HG02623 (cell line): Measurements from ENCODE around the gene GJD2.

Experiments used
- ATAC-seq: cut with Tn5 transposase; IDR thresholded peaks from one replicate; pipeline ENCODE4 v1.9.1; 2021; ENCODE audit warnings: moderate library complexity; ENCODE audit not compliant: unreplicated experiment

Gene GJD2

DNA sequence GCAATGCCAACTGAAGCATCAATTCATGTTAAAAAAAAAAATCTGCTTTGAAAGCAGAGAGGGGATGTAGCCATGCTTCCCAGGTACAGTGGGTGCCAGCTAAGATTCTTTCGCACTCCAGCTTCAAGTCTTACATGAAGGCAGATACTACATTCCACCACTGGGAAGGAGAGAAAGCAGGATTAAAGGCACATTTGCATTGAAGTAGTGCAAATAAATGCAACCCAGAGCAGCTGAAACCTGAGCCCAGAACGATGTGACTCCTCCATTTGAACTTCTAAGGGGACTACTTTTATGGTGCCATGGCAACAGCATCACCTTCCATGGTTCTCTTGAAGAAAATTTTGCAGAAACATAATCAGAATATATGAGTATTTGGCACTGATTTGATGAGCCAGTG lies 19.1 kb upstream of the GJD2 start:
- no peak for ATAC-seq

DNA sequence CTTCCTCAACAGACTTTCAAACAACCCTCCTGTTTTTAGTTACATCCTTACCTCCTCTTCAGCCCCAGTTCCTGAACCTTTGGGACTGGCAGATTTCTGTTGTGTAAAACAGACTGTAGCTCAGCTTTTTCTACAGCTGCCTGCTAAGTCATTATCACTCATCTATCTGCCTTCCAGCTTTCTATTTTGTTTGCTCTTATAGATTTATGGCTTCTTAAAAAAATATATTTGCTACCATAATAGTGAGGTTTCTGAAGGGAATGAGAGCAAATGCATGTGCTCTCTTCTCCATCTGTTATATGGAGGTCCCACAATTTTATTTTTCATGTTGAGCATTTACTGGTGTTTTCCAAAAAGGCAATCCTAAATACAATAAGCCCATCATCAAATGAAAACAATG lies 18.2 kb upstream of the GJD2 start:
- no peak for ATAC-seq

DNA sequence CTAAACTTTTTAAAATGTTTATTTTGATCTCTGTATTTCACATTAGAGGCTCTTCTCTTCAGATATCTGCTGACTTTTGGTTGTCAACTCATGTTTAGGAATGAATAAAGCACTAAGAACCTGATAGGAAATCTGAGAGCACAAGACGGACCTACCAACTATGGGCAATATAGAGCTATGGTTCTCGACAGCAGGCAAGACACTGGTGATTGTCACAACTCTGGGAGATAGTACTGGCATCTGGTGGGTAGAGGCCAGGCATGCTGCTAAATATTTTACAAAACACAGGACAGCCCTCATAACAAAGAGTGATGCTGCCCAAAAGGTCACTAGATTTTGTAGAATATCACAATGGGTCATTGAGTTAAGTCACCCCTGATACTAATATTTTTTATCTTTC lies 17.5 kb upstream of the GJD2 start:
- no peak for ATAC-seq

DNA sequence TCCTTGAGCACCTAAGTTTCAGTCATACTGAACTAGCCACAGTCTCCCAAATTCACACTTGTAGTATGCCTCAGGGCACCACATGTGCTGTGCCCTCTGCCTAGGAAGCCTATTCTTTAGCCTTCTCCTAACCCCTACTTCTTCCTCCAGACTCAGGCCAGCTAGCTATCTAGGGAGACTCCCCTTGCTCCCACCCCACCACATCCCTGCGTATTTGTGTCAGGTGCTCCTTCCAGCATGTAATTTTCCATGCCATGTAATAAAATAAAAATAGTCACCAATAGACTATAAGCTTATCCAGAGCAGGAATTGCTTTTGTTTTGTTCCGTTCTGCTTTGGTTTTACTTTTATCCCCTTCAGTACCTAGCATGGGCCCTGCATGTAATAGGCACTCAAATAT lies 14.9 kb upstream of the GJD2 start:
- no peak for ATAC-seq

DNA sequence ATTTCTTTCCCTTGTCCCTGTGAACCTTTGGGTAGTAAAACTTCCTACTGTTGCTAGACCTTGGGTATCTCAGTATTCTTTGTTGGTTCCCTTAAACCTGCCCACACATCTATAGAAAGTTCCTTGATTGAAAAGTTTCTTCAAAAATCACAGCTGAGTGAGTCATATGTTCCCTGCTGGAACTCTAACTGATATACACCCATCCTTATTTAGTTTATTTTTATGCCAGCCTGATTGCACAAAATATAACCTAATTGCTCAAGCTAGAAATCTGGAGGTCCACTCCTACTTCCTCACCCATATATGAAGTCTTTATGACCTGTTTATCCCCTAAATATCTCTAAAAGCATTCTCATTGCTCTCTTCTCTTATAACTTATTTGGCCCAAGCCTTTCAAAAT lies 13.7 kb upstream of the GJD2 start:
- ATAC-seq: no peak

DNA sequence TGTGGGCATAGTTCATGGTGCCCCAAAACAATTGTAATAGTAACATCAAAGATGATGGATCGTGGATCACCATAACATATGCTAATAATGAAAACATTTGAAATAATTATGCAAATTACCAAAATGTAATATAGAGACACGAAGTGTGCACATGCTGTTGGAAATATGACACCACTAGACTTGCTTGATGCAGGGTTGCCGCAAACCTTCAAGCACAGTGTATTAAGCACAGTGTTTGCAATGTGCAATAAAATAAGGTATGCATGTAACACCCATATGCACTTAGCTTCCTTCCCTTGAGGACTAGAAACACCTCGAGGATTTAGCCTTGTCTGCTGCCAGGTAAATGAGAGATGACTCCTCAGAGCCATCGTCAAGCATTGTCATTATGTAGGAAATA lies 10.9 kb upstream of the GJD2 start:
- no peak for ATAC-seq

DNA sequence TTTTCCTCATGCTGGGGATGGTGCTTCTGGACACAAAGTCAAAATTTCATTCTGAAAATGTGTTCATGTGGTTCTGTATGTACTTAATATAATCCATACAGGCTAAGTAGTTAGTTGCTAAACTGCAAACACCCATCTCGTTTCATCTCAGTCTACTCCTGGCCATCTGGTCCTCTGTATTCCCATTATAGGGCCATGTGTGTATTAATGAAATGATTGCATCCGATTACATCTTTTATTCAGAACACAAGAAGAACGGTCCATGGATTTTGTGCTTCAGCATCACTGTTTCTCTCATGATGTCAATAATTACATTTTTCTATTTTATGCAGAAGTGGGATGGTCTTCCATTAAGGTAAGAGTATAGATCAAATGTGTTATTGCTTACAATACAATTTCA lies 6.1 kb upstream of the GJD2 start:
- no peak for ATAC-seq

DNA sequence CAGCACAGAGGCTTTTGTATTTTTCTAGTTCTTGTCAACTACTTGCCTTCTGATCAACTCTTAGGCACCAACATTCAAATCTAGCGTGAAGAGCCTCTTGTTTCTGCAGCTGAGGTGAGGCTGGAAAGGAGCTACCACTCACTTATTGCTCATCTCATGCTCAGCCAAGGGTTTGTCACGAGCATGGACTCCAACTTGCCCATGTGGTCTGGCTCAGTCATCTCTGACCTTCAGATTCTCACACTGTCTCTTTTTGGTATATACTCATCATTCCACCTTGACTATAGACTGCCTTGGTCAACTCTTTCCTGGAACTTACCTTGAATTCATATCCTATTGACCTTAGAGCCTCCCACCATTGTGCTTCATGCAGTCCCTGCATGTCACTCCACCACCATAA lies 5.2 kb upstream of the GJD2 start:
- ATAC-seq: no peak

DNA sequence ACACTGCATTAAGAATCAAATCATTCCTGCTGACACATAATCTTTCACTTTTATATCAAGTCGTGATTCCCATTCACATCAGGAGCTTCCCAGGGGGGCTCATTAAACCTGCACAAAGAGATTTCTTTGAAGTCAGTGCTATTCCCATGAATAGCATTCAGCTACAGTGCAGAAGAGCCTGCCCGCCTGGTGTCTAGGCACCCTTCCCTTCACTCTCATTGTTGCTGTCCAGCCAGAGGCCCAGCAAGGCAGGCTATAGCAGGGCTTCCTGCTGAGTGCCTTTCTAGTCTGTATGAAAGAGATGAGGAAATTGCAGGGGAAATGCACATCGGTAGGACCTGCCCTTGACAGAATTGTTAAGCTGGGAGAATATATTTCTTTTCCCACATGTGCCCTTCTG lies 4.5 kb upstream of the GJD2 start:
- ATAC-seq: no peak

DNA sequence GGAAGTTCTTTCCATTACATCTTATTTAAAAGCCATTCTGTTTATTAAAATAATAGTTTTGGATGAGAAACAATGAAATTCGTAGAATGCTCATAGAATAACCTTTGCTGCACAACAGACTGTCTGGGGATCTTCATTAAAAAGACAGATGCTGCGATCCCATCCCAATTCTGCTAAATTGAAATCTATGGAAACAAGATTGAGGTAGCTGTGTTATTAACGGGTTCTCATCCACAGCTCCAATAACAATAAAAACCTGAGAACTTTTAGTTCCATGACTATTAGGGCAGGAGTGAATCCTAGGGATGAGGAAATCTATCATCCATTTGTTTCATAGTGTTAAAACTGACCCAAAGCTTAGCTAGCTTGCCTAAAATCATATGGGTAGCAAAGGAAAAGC lies 2.5 kb upstream of the GJD2 start:
- no peak for ATAC-seq

DNA sequence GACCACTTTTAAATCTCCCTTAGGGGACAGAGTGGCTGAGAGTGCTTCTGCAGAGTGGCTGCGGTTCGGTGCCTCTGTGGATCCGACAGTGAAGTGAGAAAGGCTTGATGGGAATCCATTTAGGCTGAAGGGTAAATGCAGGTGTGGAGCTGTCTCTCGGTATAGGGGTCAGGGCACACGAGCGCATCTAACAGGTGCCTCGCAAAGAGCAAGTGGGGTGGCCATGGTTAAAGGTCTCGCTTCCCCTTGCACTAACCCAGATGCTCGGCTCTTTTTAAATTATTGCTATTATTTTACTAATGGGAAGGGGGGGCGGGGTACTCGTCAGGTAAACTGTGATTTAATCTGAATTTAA lies 598 bp upstream of the GJD2 start:
- no peak for ATAC-seq

DNA sequence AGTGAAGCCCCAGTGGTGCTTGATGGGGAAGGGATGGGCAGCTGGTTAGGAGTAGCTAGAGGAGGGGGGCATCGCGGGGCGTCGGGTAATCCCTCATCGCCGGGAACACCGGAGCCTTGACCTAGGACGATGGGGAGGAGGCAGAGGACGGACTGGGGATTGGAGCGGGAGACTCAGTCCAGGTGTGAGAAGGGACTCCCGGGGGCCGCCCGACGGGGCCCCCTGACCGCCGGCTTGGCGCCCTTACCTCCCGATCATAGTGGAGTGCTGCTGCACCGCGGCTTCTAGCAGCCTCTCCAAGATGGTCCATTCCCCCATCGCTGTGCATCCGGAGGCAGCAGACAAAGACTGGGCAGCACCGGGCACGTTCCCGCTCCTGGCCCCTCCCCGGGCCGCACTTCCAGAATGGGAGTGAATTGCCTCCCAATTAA lies 612 bp downstream of the GJD2 start:
- ATAC-seq: no peak

DNA sequence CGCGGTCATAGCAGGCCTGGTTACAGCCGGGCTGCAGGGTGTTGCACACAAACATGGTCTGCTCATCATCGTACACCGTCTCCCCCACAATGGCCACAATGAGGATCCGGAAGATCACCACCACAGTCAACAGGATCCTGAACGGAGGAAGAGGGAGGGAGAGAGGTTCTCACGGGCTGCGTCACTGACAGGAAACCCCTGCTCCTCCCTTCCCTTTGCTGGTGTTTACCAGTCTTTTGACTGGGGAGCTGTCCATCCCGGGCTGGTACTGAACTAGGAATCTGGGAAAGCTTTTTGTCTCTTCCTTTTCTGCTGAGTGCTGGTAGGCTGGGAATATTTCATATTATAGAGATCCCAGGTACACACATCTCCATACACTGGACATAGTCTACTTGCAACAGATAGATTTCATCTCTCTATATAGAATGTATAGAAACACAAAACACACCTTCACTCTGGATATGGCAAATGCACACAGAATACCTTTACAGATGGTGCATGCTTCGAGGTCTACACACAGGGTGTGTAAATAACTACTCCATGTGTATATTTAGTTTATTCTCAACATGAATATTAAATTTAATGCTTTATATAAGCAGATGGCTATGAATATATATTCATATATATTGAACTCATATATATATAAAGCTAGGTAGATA lies 1.4 kb downstream of the GJD2 start:
- no peak for ATAC-seq

DNA sequence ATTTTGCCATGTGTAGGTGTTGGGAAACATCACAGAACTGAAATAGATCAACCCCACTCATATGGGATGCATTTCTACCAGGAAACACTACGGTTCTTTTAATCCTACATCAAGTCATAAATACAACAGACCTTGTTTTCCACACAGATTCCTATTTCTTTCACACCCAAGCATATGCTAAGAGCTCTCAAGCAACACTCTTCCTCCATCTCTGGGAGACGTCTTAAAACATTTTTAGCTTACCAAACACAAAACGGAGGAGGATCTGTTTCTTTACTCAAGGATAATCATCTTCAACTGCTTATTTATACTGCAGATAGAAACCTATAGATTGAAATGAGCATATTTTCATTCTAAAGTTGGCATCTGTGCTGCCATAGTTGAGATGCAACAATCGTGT lies 5.1 kb downstream of the GJD2 start:
- ATAC-seq: no peak

DNA sequence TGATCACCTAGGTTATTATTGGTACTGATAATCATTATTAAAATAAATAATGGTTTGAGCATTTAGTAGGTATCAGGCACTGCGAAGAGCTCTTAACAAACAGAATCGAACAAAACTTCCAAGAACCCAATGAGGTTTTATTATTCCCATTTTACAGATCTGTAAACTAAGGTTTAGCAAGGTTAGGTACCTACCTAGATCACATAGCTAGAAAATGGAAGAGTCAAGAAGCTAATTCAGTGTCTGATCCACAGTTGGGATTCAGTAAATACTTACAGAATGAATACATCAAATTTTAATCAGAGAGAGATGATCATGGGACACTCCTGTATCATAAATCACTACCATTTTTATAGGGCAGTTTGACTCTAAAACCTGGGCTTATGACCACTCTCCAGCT lies 15.5 kb downstream of the GJD2 start:
- no peak for ATAC-seq

DNA sequence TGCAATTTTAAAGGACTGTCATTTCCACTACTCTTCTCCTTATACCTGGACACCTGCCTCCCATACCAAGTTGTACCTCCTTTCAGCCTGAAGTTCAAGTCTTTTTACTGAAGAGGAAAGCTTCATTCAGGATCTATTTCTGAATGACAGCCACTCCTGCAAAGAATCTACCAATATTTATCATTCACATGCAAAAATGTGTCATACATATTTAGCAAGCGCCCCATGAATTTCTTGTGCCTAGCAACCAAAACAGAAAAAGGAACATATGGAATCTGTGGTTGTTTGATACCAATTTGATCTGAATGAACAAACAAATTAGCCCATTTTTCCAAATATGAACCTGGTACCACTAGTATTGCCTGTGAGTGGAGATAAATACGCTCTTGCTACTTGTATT lies 16.8 kb downstream of the GJD2 start:
- no peak for ATAC-seq

DNA sequence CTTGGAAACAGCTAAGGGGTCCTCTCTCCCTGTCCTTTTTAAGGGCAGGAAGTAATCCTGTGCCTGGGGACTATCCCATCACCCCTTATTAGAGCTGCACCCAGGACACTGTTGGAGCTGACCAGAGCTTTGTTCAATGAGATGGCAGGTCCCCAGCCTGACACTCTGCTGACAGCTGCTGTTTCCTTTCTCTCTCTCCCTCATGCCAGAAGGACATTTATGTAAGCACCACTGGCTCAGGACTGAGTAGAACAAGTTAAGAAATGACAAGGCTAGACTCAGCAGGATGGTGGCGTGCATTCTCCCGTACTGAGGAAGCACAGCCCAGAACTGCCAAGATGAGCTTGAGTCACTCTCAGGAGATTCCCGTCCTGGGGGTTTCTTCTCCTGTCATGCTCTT lies 17.3 kb downstream of the GJD2 start:
- no peak for ATAC-seq

DNA sequence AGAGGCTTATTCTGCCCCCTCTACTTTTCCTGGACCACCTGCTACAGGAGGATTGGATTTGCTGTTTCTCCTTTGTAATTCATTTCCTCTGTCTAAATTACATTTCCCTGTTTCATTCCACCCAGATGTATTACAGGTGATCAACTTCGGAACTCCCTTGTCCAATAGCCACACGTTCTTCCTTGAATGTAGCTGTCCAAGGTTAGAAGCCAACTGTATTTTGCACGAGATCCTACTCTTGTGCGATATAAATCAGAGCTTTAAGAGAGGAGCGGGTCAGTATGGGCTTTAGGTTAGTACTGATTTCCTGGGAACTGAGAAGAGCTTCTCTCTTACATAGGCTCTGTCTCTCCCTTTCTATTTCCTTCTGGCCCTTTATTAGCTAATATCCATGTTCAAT lies 20.5 kb downstream of the GJD2 start:
- no peak for ATAC-seq

DNA sequence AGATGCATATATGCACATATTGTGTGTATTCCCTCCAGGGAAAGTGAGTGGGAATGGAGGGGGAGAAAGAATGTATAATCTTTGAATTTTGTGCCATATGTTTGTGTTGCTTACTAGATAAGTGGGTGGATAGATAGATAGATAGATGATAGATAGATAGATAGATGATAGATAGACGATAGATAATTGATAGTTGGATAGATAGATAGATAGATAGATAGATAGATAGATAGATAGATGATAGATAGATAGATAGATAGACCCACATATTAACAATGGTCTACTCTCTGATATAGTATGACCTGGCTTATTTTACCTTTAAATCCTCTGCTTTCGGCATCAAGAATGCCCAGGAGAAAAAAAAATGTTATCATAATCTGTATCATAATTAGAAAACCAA lies 21.2 kb downstream of the GJD2 start:
- no peak for ATAC-seq

DNA sequence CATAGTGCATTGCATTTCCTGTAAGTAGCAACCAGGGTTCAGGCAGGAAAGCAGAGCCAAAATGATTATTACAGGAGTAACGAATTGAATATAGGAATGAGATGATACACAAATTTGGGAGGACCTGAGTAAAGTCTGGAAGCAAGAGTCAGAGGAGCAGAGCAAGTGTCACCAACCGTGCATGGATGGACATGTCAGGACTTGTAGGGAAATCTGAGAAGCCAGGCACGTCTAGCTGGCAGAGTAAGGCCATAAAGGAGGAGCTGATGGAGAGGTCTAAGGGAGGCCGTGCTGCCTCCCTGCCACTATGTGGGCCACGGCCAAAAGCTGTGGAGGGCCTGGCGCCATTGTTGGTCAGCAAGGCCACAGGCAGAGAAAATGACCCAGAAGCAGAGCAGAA lies 22.4 kb downstream of the GJD2 start:
- no peak for ATAC-seq

DNA sequence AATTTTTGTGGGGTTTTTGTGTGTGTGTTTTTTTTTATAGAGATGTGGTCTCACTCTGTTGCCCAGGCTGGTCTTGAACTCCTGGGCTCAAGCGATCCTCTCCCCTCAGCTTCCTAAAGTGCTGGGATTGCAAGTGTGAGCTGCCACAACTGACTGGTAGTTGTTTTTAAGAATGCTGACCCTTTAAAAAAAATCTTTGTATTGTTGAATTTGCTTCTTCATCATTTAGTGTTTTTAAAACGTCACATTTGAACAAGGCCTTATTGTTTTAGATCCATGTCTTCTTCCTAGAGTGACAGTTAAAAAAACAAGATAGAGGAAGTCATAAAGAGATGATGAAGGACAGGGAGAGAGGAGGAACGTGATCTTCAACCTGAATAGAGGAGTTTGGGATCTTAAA lies 24.1 kb downstream of the GJD2 start:
- ATAC-seq: no peak

DNA sequence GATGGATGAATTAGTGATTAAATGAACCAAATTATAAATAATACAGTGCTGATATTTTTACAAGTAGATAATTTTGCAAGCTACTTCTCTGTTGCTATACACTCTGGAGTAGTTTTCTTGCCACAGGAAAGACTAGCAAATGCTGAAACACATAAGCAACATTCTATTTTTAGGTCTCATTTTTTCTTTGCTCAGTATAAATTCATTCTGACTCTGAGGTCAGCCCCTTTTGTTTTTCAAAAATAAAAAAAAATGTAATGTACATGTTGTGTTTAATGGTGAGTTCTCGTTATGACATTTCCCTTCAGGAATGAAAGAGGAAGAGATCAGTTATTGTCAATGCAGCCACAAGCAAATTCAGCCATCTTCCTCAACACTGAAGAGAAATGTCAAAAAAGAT lies 24.9 kb downstream of the GJD2 start:
- ATAC-seq: no peak

DNA sequence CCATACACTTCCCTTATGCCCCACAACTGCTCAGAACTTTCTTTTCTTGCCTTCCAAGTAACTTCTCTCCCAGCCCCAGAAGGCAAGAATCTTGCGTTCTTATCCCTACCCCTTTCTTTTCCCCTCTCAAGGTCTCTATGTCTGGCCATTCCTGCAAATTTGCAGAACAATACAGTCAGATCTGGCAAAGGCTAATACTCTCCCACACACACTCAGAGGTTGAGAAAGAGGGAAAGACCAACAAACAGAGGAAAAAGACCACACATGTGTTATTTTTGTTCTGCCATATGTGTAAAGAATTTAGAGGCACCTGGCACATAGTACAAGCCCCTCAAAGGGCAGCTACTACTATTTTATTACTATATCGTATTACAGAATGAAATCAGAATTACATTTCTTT lies 25.7 kb downstream of the GJD2 start:
- no peak for ATAC-seq
